NCI-H82 treated with DMSO at 0.1 percent for 48 hours (cell line): ENCODE measurements around the gene HOXB2.

ENCODE experiments used
- DNase-seq: peaks from one replicate; lab custom pipeline; 2025; ENCODE audit not compliant: unreplicated experiment; lab: John Stamatoyannopoulos, UW

Gene HOXB2

GRCh38 chr17:48566717-48567116 is 21.8 kb upstream of the HOXB2 start:
- no peak for DNase-seq

DNA sequence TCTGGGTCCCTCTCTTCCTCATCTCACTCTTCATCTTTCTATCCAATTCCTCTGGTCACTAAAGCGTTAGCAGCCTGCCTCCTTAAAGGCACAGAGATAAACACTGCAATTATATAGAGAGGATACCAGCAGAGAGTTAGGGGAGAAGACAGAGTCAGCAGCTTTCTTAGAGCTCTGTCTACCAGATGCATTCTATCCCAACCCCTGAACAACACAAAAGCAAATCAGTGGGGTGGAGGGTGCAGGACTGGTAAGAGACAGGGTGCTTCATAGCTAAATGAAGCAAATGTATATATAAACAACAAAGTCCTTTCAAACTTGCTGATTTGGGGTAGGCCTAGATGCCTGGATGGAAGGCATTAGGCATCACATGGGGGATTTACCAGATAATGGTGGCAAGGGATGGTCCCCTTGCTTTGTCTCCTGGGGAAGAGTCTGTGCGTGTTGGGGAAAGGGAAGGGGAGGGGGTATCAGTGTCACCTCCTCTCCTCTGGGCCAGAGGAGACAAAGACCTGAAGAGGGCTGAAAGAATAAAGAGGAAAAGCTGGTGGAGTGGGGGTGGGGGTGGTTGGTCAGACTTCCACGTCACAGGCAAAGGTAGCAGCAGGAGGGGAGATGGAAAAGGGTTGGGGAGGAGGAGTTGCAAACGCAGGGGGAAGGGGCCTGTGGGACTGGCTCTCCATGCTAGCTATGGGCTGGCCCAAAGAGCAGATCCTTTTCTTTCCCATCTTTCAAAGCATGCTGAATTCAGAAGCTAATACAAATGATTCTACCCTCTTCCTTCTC is 21.2 kb upstream of the HOXB2 start:
- no peak for DNase-seq

DNA sequence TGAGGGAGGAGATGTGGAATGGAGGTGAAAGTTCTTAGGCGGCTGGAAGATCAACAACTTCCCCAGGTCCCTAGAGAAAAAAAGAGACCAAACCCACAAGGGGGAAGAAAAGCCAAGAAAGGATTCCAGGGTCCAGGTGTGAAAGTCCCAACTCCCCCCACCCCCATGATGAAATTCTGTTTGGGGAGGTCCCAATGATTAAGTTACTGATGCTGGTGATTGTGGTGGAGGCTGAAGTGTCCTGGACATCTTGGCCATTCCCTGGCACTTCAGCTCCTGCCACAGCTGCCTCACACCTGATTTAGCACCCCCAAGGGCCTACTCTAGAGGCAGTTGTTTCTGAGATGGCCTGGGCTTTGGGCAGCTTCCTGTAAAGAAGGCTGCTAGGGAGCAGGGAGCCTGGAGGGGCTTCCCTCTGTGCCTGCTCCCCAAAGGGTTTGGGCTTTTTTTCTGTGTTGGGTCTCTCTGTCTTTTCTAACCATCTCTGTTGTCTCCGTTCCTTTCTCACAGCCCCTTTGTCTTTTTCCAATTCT is 20.2 kb upstream of the HOXB2 start:
- DNase-seq = no peak

DNA sequence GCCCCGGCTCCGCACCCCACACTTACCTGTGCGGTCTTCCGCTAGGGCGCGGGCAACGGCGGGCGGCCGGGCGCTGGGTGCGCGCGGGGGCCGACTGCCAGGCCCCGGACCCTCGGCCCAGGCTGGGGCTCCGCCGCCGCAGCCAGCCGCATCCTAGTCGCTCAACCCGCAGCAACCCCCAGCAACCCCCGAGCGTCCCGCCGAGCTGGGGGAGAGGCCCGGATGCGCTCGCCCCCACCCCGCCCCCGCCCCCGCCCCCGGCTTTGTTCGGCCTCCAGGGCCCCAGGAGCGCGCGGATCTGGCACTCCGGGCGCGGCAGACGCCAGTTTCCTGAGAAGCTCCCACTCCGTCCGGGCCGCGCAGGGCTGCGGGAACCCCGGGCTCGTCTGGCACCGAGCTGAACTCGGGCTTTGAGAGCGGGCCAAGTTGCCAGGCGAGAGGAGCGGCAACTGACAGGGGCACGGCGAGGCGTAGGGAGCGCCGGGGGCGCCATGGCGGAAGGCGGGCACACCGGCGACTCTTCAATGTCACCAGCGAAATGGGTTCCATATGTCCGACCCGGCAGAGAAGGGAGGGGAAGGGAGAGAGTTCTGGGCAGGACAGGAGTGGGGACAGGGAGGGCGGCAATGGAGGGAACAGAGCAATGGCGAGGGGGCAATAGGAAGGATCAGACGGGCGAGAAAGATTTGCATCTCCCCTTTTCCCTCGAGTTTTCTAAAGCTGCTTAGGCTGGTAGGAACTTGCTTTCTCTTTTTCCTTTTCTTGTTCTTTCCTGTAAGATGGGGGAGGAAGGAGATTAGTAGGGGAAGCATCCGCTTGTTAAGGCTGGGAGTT is 19.5 kb upstream of the HOXB2 start:
- DNase-seq = no peak

- DNase-seq = no peak
These were observed 18.9 kb upstream of the HOXB2 start for GRCh38 chr17:48563867-48564187.

GRCh38 chr17:48563385-48563838 is 18.5 kb upstream of the HOXB2 start:
- no peak for DNase-seq

GRCh38 chr17:48562934-48563333 is 18.0 kb upstream of the HOXB2 start:
- no peak for DNase-seq

DNA sequence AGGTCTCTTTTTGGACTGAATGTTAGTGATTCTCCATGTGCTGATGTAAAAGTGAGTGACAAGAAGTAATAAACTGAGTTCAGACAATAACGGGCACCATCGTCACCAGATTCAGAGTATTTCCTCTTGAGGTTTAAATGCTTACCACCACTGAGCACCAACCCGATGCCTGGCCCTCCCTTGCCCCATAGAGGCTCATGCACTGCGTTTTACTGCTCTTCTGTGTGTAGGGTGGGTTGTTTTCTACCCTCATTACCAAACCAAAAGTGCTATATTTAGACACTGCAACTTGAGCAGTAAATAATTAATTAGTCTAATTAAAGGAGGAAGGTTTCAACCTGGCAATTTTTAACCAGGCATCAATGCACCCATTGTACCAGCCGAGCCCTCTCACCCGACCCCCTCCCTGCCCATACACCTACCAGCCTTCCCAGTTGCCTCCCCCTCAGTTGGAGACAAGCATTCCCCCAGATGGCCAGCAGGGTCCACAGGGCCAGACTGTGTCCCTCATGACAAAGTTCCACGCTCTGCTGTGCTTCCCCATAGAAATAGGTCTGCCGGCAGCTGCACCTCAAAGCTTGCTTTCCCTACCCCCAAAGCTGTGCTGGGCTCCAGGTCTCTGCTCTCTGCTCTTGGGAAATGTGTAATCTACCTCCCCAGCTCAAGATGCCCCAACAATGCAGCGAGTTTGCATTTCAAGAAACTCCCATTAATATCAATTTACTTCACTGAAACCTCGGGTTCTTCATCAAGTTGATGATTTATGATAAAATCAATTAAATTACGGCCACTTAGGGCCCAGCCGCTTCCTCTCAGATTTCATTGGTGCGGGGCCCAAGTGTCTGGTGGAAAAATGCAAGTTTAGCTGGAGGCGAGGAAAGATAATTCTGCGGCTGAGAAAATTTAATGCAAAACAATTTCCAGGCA is 17.2 kb upstream of the HOXB2 start:
- DNase-seq = no peak

DNA sequence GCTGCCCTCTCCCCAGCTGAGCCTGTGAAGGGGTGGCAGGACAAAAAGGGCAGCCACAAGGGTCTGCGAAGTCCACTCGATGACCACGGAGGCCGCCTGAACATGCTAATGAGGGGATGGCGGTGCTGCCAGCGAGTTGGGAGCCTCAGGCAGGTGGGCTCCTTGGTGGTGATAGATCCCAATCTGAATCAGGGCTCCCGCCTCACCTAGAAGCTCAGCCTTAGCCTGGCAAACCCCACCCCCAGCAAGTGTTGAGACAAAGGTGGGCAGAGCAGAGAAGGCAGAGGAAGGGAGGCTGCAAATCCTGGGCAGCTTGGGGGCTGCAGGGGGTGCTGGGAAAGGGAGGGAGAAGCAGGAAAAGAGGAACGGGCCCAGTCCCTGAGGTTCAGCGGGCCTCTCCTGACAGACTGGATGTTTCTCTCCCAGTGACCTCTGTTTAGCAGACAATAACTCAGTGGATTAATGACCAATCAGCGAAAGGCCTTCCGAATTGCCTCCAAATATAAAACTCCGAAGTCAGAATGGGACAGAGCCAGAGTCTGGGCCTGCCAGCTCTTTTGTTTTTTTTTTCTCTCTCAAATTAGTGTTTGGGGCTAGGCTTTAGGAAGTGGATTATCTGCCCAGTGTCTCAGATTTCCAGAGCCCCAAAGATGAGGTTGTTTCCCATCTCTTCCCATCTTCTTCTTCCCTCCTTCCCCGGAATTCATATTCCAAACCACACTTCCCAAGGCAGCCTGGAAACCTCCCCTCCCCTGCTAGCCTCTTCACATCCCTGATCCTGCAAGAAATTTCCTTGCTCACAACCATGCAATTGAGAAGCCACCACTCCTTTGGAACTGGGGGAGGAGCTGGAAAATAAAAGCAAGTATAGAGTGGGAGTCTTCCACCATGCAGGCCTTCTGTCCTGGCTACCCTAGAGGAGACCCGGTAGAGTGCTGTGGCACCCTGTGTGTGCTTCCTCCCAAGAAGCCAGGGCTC is 15.2 kb upstream of the HOXB2 start:
- no peak for DNase-seq

GRCh38 chr17:48559122-48559839 is 14.4 kb upstream of the HOXB2 start:
- no peak for DNase-seq

DNA sequence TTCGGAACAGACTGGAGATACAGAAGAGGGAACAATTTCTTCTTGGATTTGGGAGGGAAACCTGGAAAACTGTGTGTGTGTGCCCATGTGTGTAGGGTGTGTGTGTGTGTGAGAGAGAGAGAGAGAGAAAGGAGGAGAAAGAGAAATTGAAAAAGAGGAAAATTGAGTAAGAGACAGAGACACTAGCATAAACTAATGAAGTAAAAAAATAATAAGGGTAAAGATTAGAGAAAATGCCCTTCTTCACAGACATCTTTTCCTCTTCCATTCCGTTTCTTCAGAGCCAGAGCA is 13.9 kb upstream of the HOXB2 start:
- no peak for DNase-seq

DNA sequence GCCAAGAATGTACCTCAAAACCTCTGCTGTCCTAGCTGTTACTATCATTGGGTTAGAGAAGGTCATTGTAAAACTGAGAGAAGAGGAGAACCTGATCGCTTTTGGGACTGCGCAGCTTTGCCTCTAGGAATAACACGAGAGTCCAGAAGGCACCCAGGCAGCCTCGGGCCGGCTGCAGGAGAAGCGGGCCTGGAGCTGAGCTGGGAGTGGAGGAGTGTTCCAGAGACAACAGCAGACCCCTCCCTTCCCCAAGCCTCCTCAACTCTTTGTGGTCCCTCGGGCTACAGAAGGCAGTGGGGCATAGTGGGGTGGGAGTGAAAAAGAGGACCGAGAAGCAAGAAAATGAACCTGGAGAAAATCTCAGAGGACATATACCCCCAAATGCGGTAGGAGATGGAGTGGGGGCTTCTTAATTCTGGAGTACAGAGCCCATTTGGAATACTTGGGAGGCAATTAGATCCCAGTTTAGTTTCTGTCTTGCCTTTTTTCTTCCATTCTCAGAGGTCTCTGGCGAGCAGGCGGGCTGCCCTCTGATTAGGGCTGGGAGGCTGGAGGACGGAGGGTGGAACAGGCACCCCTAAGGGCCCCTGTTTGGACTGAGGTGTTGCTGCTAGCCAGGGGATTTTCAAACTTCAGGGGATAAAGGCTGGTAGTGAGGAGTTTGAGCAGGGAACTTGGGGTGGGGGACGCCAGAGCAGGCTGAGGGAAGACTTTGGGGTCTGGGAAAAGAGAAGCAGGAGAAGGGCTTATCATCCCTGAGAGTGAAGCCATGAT is 13.3 kb upstream of the HOXB2 start:
- DNase-seq = no peak

- no peak for DNase-seq
These were observed 11.9 kb upstream of the HOXB2 start for GRCh38 chr17:48556576-48557401.

- DNase-seq = no peak
These were observed 11.3 kb upstream of the HOXB2 start for GRCh38 chr17:48556229-48556575.

- no peak for DNase-seq
These were observed 10.6 kb upstream of the HOXB2 start for GRCh38 chr17:48555258-48556228.

DNA sequence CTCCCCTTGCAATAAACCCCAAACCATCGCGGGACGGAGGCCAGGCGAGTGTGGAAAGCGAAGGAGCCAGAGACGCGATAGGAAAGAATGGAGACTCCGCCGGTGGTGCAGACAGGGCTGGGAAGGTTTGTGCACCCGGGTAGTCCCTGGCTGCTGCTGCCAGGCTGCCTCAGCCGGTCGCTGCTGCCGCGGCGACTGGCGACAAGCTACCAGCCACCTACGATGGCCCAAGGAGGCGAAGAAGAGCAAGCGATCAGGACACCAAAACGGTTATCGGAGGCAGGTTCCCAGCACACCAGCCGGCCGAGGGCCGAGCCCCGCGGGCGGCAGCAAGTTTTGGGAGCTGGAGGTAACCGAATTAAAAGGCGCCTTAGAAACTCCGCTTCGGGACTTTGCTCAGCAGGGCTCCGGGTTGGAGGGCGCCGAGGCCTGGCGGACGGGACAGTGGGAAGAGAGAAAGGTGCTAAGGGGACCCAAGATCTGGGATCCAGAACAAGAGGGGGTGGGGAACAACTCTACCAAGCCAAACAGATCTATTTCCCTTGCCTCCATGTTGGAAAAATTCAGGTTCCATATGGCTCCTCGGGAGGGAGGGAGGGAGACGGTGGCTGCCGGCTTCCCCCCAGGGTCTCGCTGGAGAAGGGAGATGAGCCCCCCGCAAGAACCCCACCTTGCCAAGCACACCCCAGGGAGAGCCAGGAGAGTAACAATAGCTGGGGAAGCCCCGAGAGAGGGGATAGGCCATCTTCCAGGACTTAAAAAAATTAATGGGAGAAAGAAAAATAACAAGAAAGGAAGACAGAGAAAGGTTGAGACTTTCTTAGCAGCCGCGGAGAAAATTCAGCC is 9.7 kb upstream of the HOXB2 start:
- DNase-seq = no peak
